SK-N-SH treated with all-trans-retinoic acid at 6 μM for 48 hours (cell line): ENCODE measurements around the gene PDC.

Experiments
- CSDC2 ChIP-seq: fragments of 250-450 bp; sonication (Bioruptor Pico); IDR thresholded peaks from 2 replicates; pipeline ENCODE4 v1.5.0; 2020; ENCODE audit warnings: mild to moderate bottlenecking, moderate library complexity
- GLIS3 ChIP-seq: fragments of 250-450 bp; sonication (Bioruptor Pico); IDR thresholded peaks from 2 replicates; pipeline ENCODE4 v1.5.0; 2020; ENCODE audit warnings: mild to moderate bottlenecking, moderate library complexity
- OSR1 ChIP-seq: fragments of 250-450 bp; sonication (Bioruptor Pico); IDR thresholded peaks from 2 replicates; pipeline ENCODE4 v1.8.0; 2022; ENCODE audit warnings: moderate library complexity, mild to moderate bottlenecking, inconsistent platforms
- PATZ1 ChIP-seq: fragments of 250-450 bp; sonication (Bioruptor Pico); IDR thresholded peaks from 2 replicates; pipeline ENCODE4 v1.8.0; 2020; ENCODE audit warnings: mild to moderate bottlenecking, moderate library complexity, borderline replicate concordance
- PPARA ChIP-seq: fragments of 250-450 bp; sonication (Bioruptor Pico); IDR thresholded peaks from 2 replicates; pipeline ENCODE4 v1.5.0; 2020; ENCODE audit warnings: mild to moderate bottlenecking, borderline replicate concordance
- RARB ChIP-seq: fragments of 250-450 bp; sonication (Bioruptor Pico); IDR thresholded peaks from 2 replicates; pipeline ENCODE4 v1.8.0; 2021; ENCODE audit warnings: mild to moderate bottlenecking, moderate library complexity
- SNAI2 ChIP-seq: fragments of 250-450 bp; sonication (Bioruptor Pico); IDR thresholded peaks from 2 replicates; pipeline ENCODE4 v1.5.0; 2020; ENCODE audit warnings: mild to moderate bottlenecking, moderate library complexity
- TCF4 ChIP-seq: fragments of 250-450 bp; sonication (Bioruptor Pico); IDR thresholded peaks from 2 replicates; pipeline ENCODE4 v1.8.0; 2021; ENCODE audit warnings: mild to moderate bottlenecking, moderate library complexity, borderline replicate concordance
- ZC3H10 ChIP-seq: fragments of 250-450 bp; sonication (Bioruptor Pico); IDR thresholded peaks from 2 replicates; pipeline ENCODE4 v1.5.1; 2021; ENCODE audit warnings: mild to moderate bottlenecking, moderate library complexity
- ZFP30 ChIP-seq: fragments of 450-650 bp; formaldehyde crosslinking; IDR thresholded peaks from 2 replicates; pipeline ENCODE4 v1.5.0; 2022; ENCODE audit warnings: mild to moderate bottlenecking, moderate library complexity
- ZNF70 ChIP-seq: fragments of 450-650 bp; formaldehyde crosslinking; IDR thresholded peaks from 2 replicates; pipeline ENCODE4 v1.5.0; 2020; ENCODE audit warnings: mild to moderate bottlenecking, moderate library complexity

GRCh38 chr1:186446152-186446551 is 14.8 kb downstream of the PDC start:
- TF ChIP-seq RARB (CRISPR knock-in tag) (no peak), ZC3H10 (CRISPR knock-in tag) (no peak), GLIS3 (CRISPR knock-in tag) (no peak), PATZ1 (CRISPR knock-in tag) (no peak), ZFP30 (CRISPR knock-in tag) (no peak), TCF4 (CRISPR knock-in tag) (no peak), PPARA (CRISPR knock-in tag) (no peak), ZNF70 (CRISPR knock-in tag) (no peak), CSDC2 (no peak), SNAI2 (CRISPR knock-in tag) (no peak), OSR1 (no peak)
